Activated T-helper 1 cell treated with anti-CD3 and anti-CD28 coated beads, Interleukin-12 subunit alpha, Interleukin-12 subunit beta, Interleukin-2, Interleukin-4 antibody, amounts not matched to agents 30 ng/mL and 10 ng/mL and 1 ng/mL, durations not matched to agents 14 hours and 24 hours and 36 hours (primary cell): ENCODE data around the gene KLRC3. TPM values are rescaled to one million over a fixed set of nuclear protein-coding genes. Genes with fewer than 3 reads are reported as not detected.
"Not testable (repeated sequence)": the region's sequence is repeated elsewhere in the genome, so short reads cannot be mapped to it uniquely, and the experiment has no call there.

Experiments
- DNase-seq: peaks from one replicate; pipeline ENCODE4 v3.0.0; 2021; ENCODE audit warnings: low spot score
- H3K27ac Mint-ChIP-seq: one replicate; pipeline ENCODE4 v1.8.0; 2021; ENCODE audit warnings: mild to moderate bottlenecking, mixed read lengths
- H3K27me3 Mint-ChIP-seq: one replicate; pipeline ENCODE4 v1.8.0; 2022; ENCODE audit warnings: mild to moderate bottlenecking, moderate library complexity, mixed read lengths; ENCODE audit not compliant: insufficient read depth
- H3K36me3 Mint-ChIP-seq: one replicate; pipeline ENCODE4 v1.8.0; 2021; ENCODE audit warnings: low read depth, mixed read lengths
- H3K4me1 Mint-ChIP-seq: one replicate; pipeline ENCODE4 v1.8.0; 2021; ENCODE audit warnings: low read depth, mixed read lengths
- H3K4me3 Mint-ChIP-seq: one replicate; pipeline ENCODE4 v1.8.0; 2021; ENCODE audit warnings: mild to moderate bottlenecking, moderate library complexity, mixed read lengths
- H3K9me3 Mint-ChIP-seq: one replicate; pipeline ENCODE4 v1.8.0; 2021; ENCODE audit warnings: mixed read lengths
- intact Hi-C: fragments of 100-400 bp; cut with micrococcal nuclease; formaldehyde crosslinking; loops from one replicate; pipeline ENCODE4 v1.15.1; 2024
- total RNA-seq: library from RNA; stranded (reverse); gene quantifications from 2 replicates; pipeline ENCODE4 v1.2.3, GENCODE V29; 2022

Gene KLRC3
- total RNA-seq, 1 donor from 2014 or later: not detected

- intact Hi-C loops: not testable (repeated sequence)
Measured at GRCh38 chr12:10430623-10431022, 10.2 kb upstream of the KLRC3 start.

GRCh38 chr12:10425938-10426337 lies 5.5 kb upstream of the KLRC3 start:
- H3K36me3 Mint-ChIP-seq, H3K27me3 Mint-ChIP-seq, H3K9me3 Mint-ChIP-seq, H3K4me3 Mint-ChIP-seq, H3K4me1 Mint-ChIP-seq, H3K27ac Mint-ChIP-seq, DNase-seq: not testable (repeated sequence)
- intact Hi-C loops: loop anchor here (2.0 kb wide), 1 partner anchor 15 kb away; no protein-coding TSS in a partner anchor

More at GRCh38 chr12:10430623-10431022, 10.2 kb upstream of the KLRC3 start:
- H3K36me3 Mint-ChIP-seq, H3K27me3 Mint-ChIP-seq, H3K9me3 Mint-ChIP-seq, H3K4me1 Mint-ChIP-seq, DNase-seq, H3K27ac Mint-ChIP-seq, H3K4me3 Mint-ChIP-seq: not testable (repeated sequence)

- DNase-seq, H3K27ac Mint-ChIP-seq, H3K9me3 Mint-ChIP-seq, H3K27me3 Mint-ChIP-seq, H3K4me1 Mint-ChIP-seq, H3K36me3 Mint-ChIP-seq, H3K4me3 Mint-ChIP-seq: not testable (repeated sequence)
- intact Hi-C loops: loop anchor here (2.0 kb wide), 1 partner anchor 16 kb away; no protein-coding TSS in a partner anchor
Measured at GRCh38 chr12:10424260-10424899, 4.0 kb upstream of the KLRC3 start.

GRCh38 chr12:10422159-10422558 lies 1.8 kb upstream of the KLRC3 start:
- intact Hi-C loops, DNase-seq, H3K36me3 Mint-ChIP-seq, H3K4me1 Mint-ChIP-seq, H3K27me3 Mint-ChIP-seq, H3K4me3 Mint-ChIP-seq, H3K27ac Mint-ChIP-seq, H3K9me3 Mint-ChIP-seq: not testable (repeated sequence)

GRCh38 chr12:10409392-10409791 lies 11.0 kb downstream of the KLRC3 start, which contains the start of gene KLRC4:
Gene KLRC4 (minus strand): TSS chr12:10409757. CDS start chr12:10409575, 182 bp downstream.
- intact Hi-C loops: no loop called here
- no peaks in the 10 kb centered on the region for H3K9me3 Mint-ChIP-seq
- no peak for DNase-seq
- no peaks in the 10 kb centered on the region for H3K4me1 Mint-ChIP-seq
- peaks cover 16% of the 10 kb centered on the region for H3K27me3 Mint-ChIP-seq
- no peak within 1 kb of the TSS for H3K27ac Mint-ChIP-seq
- no peaks in the 10 kb centered on the region for H3K36me3 Mint-ChIP-seq
- H3K4me3 Mint-ChIP-seq: no peak within 1 kb of the TSS

- H3K4me3 Mint-ChIP-seq: no peak overlapping the region
- H3K36me3 Mint-ChIP-seq: no peaks in the 10 kb centered on the region
- no peaks in the 10 kb centered on the region for H3K9me3 Mint-ChIP-seq
- DNase-seq: no peak
- H3K27ac Mint-ChIP-seq: no peak overlapping the region
- intact Hi-C loops: no loop called here
- H3K4me1 Mint-ChIP-seq: no peaks in the 10 kb centered on the region
- peaks cover 15% of the 10 kb centered on the region for H3K27me3 Mint-ChIP-seq
Measured at GRCh38 chr12:10408842-10409241, 11.6 kb downstream of the KLRC3 start.

GRCh38 chr12:10406725-10407124 lies 13.7 kb downstream of the KLRC3 start:
- Mint-ChIP-seq H3K36me3 (no peaks in the 10 kb centered on the region), H3K27ac (no peak overlapping the region), H3K27me3 (peaks cover 10% of the 10 kb centered on the region), H3K9me3 (no peaks in the 10 kb centered on the region), H3K4me1 (no peaks in the 10 kb centered on the region), H3K4me3 (no peak overlapping the region)
- intact Hi-C loops: no loop called here
- DNase-seq: no peak

- H3K27ac Mint-ChIP-seq: no peak overlapping the region
- peaks cover 14% of the 10 kb centered on the region for H3K27me3 Mint-ChIP-seq
- no peaks in the 10 kb centered on the region for H3K36me3 Mint-ChIP-seq
- no peaks in the 10 kb centered on the region for H3K4me1 Mint-ChIP-seq
- H3K9me3 Mint-ChIP-seq: no peaks in the 10 kb centered on the region
- no peak for DNase-seq
- intact Hi-C loops: no loop called here
- no peak overlapping the region for H3K4me3 Mint-ChIP-seq
Measured at GRCh38 chr12:10405294-10405693, 15.1 kb downstream of the KLRC3 start.

GRCh38 chr12:10404798-10405197 lies 15.6 kb downstream of the KLRC3 start:
- no peaks in the 10 kb centered on the region for H3K36me3 Mint-ChIP-seq
- intact Hi-C loops: no loop called here
- H3K27ac Mint-ChIP-seq: no peak overlapping the region
- no peak overlapping the region for H3K4me3 Mint-ChIP-seq
- H3K27me3 Mint-ChIP-seq: peaks cover 15% of the 10 kb centered on the region
- no peaks in the 10 kb centered on the region for H3K9me3 Mint-ChIP-seq
- no peak for DNase-seq
- no peaks in the 10 kb centered on the region for H3K4me1 Mint-ChIP-seq

- H3K27ac Mint-ChIP-seq: no peak overlapping the region
- no peaks in the 10 kb centered on the region for H3K9me3 Mint-ChIP-seq
- H3K36me3 Mint-ChIP-seq: no peaks in the 10 kb centered on the region
- no peak for DNase-seq
- peaks cover 17% of the 10 kb centered on the region for H3K27me3 Mint-ChIP-seq
- H3K4me1 Mint-ChIP-seq: no peaks in the 10 kb centered on the region
- intact Hi-C loops: no loop called here
- H3K4me3 Mint-ChIP-seq: no peak overlapping the region
Measured at GRCh38 chr12:10400829-10401228, 19.6 kb downstream of the KLRC3 start.

- no peak overlapping the region for H3K4me3 Mint-ChIP-seq
- no peaks in the 10 kb centered on the region for H3K4me1 Mint-ChIP-seq
- no peaks in the 10 kb centered on the region for H3K9me3 Mint-ChIP-seq
- intact Hi-C loops: no loop called here
- H3K36me3 Mint-ChIP-seq: no peaks in the 10 kb centered on the region
- H3K27me3 Mint-ChIP-seq: peaks cover 20% of the 10 kb centered on the region
- H3K27ac Mint-ChIP-seq: no peak overlapping the region
- no peak for DNase-seq
Measured at GRCh38 chr12:10398168-10398567, 22.2 kb downstream of the KLRC3 start.

GRCh38 chr12:10397296-10397695 lies 23.1 kb downstream of the KLRC3 start:
- H3K4me1 Mint-ChIP-seq: no peaks in the 10 kb centered on the region
- H3K36me3 Mint-ChIP-seq: no peaks in the 10 kb centered on the region
- intact Hi-C loops: no loop called here
- no peaks in the 10 kb centered on the region for H3K9me3 Mint-ChIP-seq
- H3K4me3 Mint-ChIP-seq: no peak overlapping the region
- H3K27ac Mint-ChIP-seq: no peak overlapping the region
- H3K27me3 Mint-ChIP-seq: peaks cover 24% of the 10 kb centered on the region
- no peak for DNase-seq

GRCh38 chr12:10396176-10396575 lies 24.2 kb downstream of the KLRC3 start:
- H3K4me3 Mint-ChIP-seq, H3K9me3 Mint-ChIP-seq, H3K4me1 Mint-ChIP-seq, DNase-seq, intact Hi-C loops, H3K36me3 Mint-ChIP-seq, H3K27ac Mint-ChIP-seq: not testable (repeated sequence)
- H3K27me3 Mint-ChIP-seq: peaks cover 26% of the 10 kb centered on the region
